HuH-7.5 (cell line): ENCODE measurements around the gene ATOSB.

ENCODE experiments used
- DNase-seq: peaks from one replicate; pipeline ENCODE4 v3.0.0; 2011; ENCODE audit warnings: low spot score

Gene ATOSB

GRCh38 chr9:35114113-35114839, 1.4 kb downstream of the ATOSB start:
- DNase-seq, result no peak

- no peak for DNase-seq
These were observed 3.2 kb downstream of the ATOSB start for GRCh38 chr9:35112257-35113020.

GRCh38 chr9:35111001-35111933, 4.4 kb downstream of the ATOSB start:
- DNase-seq, result peak; percentile 96

GRCh38 chr9:35110327-35110761, 5.3 kb downstream of the ATOSB start:
- no peak for DNase-seq

DNA sequence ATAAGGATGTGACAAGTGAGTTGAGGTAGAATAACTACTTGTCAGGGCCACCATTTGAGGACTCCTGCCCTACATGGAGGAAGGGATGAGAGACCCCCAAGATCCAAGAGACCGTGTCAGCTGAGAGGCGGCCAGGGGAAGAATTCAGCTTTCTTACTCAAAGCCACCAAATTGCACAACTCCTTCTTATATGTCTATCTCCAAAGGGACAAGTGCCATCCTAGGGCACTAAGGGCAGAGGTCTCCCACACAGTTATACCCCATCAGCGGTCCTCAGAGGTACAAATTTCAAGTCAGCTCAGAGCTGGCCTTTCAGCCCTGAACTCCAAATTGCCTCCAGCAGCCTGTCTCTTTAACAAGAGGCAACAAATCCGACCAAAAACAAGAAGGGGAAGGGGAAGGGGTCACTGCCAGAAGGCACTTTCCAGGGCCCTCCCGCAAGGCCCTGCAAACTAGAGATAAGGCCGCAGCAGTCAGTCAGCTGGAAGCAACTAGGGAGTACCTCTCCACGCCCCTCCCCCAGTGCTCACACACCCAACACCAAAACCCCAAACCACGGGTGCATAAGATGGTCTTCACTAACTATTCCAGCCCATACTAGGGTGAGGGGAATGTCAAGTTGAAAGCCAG, 6.6 kb downstream of the ATOSB start:
- DNase-seq, result no peak

- DNase-seq, result no peak
These were observed 7.2 kb downstream of the ATOSB start for GRCh38 chr9:35108461-35108860.

GRCh38 chr9:35107297-35108290, 8.1 kb downstream of the ATOSB start:
- no peak for DNase-seq

- no peak for DNase-seq
These were observed 9.3 kb downstream of the ATOSB start for GRCh38 chr9:35106343-35106730.

GRCh38 chr9:35105571-35106342, 9.9 kb downstream of the ATOSB start:
- no peak for DNase-seq

DNA sequence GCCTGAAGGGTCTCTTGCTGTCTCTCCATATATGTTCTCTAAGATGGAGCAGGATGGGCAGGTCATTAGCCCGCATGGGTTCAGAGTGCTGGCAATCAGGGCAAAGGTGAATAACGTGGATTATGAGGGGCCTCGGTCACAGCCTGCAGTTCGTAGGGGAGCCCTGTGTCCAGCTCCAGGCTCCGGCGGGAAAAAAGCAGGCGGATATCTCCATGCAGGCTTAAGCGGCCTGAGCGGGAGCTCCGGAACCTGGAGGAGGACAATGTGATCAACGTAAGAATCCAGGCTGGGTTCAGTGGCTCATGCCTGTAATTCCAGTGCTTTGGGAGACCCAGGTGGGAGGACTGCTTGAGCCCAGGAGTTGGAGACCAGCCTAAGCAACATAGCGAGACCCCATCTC, 10.5 kb downstream of the ATOSB start:
- no peak for DNase-seq

- no peak for DNase-seq
These were observed 11.1 kb downstream of the ATOSB start for GRCh38 chr9:35104586-35104985.

GRCh38 chr9:35103660-35104191, 11.9 kb downstream of the ATOSB start:
- no peak for DNase-seq

- peak; percentile 97 for DNase-seq
These were observed 12.6 kb downstream of the ATOSB start, which contains the start of gene STOML2 for GRCh38 chr9:35102769-35103659. TSS of gene STOML2 (minus strand) at chr9:35103131. CDS start at chr9:35103094, 37 bp downstream.

- DNase-seq, result no peak
These were observed 13.2 kb downstream of the ATOSB start for GRCh38 chr9:35102465-35102768.

- no peak for DNase-seq
These were observed 18.1 kb downstream of the ATOSB start for GRCh38 chr9:35097573-35097972.

DNA sequence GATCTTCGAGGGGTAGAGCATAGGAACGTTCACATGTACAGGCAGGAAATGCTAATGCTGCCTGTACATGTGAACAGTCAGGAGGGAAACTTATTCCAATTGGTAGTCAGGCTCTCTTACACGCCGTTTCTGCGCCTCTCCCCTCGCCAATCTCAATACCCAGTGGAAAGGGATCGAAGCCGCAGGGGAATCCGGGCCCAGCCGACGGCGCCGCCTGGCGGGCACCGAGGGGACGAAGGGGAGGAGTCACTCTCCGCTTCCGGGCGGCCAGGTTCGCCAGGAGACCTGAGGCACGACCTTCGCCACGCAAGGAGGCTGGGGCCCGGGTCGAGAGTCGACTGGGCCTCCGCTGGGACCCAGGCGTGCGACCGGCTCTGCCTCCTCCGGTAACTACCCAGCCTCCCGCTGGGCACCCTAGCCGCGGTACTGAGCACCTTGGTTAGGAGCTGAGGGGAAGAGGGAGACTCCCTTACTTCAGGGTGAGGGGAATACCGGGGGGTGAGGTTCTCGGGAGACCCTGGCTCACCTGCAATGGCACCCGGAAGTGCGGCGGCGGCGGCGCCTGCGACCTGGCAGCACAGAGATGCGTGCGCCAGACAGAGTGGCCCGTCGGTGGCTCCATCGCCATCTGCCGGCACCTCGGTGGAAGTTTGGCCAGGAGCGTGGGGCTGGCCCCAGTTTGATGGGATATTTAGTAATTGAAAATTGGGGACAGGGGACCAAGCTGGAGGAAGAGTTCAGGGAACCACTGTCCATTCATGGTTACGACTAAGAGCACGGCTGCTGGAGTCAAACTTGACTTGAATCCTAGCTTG, 19.4 kb downstream of the ATOSB start, which contains the start of gene PIGO:
PIGO (minus strand) TSS at position 557 of the 815 bp plus-strand sequence. CDS start 1,026 bp downstream, outside the sequence.
- peak; percentile 89 for DNase-seq

DNA sequence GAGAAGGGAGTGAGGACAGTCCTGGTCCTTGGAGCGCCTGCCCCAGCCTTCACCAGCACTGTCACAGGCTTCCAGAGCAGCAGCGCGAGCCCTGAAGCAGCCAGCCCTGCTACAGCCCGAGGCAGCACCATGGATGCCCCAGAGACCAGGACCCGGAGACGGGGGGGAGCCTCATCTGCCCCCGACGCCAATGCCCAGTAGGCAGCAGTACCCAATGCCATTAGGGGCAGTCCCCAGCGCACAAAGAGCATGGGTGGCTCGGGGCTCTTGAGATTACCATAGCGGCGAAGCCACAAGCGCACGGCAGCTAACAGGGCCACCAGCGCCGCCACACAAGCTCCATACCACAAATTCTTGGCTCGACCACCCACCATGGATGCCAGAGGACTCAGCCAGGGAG, 24.1 kb downstream of the ATOSB start:
- DNase-seq, result no peak

DNA sequence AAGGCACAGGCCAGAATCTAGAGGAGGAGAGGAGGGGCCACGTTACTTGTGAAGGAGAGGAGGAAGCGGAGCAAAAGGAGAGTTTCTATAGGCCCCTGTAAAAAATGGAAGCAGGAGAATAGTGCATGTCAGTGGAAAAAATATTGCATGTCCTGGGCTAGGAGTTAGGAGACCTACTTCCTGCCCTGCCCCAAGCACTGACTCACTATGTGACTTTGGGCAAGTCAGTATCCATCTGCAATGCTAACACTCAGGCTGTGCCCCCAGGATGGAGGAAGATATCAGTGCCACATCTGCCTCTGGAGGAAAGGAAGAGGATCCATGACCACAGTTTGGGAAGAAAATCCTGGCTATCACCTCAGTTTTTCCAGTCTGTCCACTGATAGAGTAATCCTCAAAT, 26.2 kb downstream of the ATOSB start:
- DNase-seq, result no peak
